Thyroid gland (tissue), 4 donors: ENCODE measurements around the gene NATD1.

Source experiments
- CTCF ChIP-seq, 6 experiments: fragments of 200-600 bp in 3 of 6; fragments of 450-650 bp in 3 of 6; sonication (generic) in 3 of 6; IDR thresholded peaks; one replicate each; pipeline ENCODE4 v1.5.1; 2016 to 2019; ENCODE audit warnings: antibody characterized with exemption in 6 of 6, mild to moderate bottlenecking in 2 of 6, inconsistent platforms in 1 of 6, moderate library complexity in 1 of 6
- POLR2A ChIP-seq, 2 donors: fragments of 450-650 bp; IDR thresholded peaks; one replicate each; pipeline ENCODE4 v1.6.1; 2017; ENCODE audit warnings: antibody characterized with exemption in 2 of 2, mild to moderate bottlenecking in 2 of 2, moderate library complexity in 1 of 2

GRCh38 chr17:21248500-21248899, 4.7 kb downstream of the NATD1 start:
- TF ChIP-seq CTCF (IDR thresholded peaks at IDR 0.05): no peak
- TF ChIP-seq POLR2A (IDR thresholded peaks at IDR 0.05): no peak
